HG02588 (cell line): ENCODE measurements around the gene NPAS3.

ENCODE experiments used
- ATAC-seq: cut with Tn5 transposase; IDR thresholded peaks from one replicate; pipeline ENCODE4 v1.9.1; 2021; ENCODE audit warnings: mild to moderate bottlenecking, moderate library complexity; ENCODE audit not compliant: unreplicated experiment

The NPAS3 gene

DNA sequence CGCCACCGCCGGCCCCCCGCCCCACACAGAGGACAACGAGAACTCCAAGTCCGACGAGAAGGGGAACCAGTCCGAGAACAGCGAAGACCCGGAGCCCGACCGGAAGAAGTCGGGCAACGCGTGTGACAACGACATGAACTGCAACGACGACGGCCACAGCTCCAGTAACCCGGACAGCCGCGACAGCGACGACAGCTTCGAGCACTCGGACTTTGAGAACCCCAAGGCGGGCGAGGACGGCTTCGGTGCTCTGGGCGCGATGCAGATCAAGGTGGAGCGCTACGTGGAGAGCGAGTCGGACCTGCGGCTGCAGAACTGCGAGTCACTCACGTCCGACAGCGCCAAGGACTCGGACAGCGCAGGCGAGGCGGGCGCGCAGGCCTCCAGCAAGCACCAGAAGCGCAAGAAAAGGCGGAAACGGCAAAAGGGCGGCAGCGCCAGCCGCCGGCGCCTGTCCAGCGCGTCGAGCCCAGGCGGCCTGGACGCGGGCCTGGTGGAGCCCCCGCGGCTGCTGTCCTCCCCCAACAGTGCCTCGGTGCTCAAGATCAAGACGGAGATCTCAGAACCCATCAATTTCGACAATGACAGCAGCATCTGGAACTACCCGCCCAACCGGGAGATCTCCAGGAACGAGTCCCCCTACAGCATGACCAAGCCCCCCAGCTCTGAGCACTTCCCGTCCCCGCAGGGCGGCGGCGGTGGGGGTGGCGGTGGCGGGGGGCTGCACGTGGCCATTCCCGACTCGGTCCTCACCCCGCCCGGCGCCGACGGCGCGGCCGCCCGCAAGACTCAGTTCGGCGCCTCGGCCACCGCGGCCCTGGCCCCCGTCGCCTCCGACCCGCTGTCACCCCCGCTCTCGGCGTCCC lies 861.3 kb downstream of the NPAS3 start:
- ATAC-seq = no peak

DNA sequence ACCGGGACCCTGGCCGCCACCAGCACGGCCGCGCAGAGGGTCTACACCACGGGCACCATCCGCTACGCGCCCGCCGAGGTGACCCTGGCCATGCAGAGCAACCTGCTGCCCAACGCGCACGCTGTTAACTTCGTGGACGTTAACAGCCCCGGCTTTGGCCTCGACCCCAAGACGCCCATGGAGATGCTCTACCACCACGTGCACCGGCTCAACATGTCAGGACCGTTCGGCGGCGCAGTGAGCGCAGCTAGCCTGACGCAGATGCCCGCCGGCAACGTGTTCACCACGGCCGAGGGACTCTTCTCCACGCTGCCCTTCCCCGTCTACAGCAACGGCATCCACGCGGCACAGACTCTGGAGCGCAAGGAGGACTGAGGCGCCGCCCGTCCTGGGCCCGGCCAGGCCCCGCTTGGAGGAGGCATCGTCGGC lies 862.1 kb downstream of the NPAS3 start:
- ATAC-seq = no peak

DNA sequence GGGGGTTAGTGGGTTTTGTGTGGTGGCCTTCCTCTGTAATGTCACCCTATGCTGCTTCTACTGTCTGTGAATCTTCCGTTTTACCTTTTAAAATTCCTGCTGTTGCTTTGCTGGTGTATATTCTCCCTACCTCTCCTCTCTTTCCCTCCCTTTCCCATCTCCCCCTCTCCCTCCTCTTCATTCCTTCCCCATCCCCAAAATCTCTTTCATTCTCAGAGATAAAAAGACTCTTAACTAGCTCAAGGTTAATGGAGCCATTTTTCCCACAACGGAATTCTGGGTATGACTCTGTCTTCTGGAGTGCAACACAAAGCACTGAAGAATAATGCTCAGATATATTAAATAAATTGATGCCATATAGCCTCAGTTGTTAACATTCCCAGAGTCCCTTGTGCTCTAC lies 864.1 kb downstream of the NPAS3 start:
- no peak for ATAC-seq

DNA sequence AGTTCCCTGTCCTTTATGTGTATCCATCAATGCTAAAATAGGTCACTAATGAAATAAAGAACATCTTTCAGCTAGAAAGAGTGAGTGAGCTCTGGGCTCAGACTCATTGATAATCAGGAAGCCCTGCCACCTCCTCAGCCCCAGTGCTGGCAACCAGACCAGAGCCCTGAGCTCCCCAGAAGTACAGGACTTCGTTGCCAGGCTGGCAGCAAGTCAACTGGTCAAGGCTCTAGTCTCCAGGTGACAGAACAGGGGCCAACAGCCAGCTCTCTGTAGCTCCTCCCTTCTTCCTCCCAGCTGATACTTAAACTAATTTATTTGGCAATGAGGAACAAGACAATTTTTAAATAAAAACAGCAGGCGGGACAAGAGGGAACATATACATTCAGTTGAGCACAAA lies 866.9 kb downstream of the NPAS3 start:
- no peak for ATAC-seq

DNA sequence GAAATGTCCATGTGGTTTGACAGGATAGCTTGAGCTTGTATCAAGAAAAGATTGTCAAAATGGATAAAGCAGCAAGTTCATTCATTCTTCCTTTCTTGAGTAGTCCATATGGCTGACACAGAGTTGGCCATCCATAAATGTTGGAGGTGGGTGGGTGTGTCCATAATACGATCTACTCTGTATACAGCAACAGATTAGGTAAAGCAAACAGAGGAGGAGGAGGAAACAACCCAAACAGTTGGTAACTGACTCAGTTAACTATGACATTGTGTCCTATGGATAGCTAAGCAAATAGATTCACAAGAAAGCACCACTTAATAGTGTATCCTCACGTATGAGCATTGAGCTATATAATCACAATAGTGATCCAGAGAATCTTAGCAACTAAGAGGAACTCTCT lies 868.2 kb downstream of the NPAS3 start:
- no peak for ATAC-seq

DNA sequence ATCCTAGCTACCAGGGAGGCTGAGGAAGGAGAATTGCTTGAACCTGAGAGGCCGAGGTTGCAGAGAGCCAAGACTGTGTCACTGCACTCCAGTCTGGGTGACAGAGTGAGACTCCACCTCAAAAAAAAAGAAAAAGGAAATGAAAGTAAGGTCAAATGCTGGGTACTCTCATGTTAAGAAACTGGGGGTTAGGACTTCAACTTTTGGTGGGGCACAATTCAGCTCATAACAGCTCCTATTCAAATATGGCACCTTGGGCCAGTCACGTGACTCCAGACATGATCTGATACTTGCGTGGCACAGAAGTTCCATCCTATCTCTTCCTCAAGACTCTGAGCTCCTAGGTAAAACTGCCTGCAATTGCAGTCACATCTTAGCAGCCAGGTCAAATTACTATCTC lies 869.5 kb downstream of the NPAS3 start:
- ATAC-seq = no peak

DNA sequence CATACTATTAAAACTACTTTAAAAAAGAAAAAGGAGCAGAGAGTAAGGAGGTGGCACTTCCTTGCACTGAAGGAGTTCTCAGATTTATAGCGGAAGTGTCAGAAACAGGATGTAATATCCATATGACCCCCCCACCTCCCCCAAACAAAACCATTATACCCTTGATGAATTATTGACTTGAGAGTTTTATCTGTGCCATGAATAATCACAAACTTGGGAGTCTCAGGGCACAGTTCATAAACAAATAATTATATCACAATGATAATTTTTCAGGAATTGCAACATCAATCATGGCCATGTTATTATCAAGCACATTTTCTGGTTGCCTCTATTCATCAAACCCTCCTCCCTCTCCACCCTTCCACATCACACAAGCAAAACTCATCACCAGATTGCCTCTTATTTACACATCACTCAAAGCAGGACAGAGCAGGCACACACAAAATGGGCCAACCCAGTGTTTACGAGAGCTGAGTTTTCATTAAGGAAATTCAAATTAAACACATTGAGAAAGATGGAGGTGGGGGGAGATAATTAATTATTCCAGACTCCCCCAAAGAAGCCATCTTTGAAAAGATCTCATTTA lies 870.8 kb downstream of the NPAS3 start:
- no peak for ATAC-seq

DNA sequence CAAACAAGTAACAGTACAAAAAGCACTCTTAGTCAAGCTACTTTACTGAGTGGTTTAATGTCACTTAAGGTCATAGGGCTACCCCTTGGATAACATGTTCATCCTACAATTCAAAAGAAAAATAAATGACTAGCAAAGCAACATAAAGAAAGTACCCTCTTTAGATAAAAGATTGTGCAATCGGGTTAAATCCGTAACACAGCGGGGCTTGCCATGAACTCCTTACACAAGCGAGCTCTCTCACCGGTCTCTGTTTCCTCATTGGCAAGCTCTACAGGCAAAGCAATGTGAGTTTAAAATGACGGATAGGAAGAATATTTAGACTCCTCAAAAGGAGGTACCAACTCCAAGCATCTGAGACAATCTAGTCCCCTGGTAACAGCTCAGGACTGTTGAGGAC lies 871.6 kb downstream of the NPAS3 start:
- no peak for ATAC-seq

DNA sequence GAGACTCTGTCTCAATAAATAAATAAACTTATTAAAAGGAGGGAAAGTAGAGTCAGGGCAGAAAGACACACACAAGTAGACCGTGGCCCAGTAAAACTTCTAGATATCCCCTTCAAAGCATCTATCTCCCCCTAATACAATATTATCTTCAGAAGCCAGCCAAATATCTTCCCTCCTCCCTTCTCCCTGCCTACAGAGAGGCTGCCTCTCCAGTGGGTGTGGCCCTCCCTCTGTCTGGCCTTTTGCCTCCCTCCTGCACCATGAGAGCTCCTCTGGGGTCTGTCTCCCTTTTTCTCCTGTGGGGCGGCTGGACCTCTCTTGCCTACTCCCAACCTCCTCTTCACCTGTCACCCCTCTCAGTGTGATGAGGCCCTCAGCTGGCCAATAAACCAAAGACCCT lies 873.0 kb downstream of the NPAS3 start:
- no peak for ATAC-seq

DNA sequence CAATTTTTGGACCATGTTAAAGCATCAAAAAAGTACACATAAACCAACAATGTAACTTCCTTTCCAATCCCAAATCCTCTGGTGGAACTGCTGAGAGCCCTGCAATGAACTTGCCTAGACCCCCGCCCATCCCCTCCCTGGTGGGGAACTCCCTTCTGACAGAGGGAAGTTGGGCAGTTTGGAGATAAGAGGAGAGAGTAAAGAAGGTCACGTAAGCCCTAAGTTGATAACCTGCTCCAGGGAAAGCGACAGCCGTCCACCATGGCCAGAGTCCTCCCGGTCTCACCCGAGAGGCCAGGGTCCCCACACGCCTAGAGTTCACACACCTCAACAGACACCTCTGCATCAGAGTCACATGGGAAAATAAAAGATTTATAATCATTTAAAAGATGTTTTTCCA lies 873.5 kb downstream of the NPAS3 start:
- ATAC-seq = no peak

DNA sequence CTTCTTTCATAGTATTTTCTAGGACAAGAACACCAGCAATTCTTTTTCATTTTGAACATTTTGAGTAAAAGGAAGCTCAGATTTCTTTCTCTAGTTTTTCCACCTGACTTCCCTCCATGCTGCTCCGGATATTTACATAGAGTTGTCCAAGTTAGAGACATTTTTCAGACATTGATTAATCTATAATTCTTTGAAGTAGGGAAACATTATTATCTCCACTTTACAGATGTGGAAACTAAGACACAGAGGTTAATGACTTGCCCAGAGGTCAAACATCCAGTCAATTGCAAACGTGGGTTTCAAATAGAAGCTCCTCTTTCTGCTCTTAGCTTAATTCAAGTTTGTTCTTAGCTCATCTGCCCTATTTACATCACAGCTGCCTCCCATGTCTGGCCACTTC lies 873.9 kb downstream of the NPAS3 start:
- no peak for ATAC-seq

DNA sequence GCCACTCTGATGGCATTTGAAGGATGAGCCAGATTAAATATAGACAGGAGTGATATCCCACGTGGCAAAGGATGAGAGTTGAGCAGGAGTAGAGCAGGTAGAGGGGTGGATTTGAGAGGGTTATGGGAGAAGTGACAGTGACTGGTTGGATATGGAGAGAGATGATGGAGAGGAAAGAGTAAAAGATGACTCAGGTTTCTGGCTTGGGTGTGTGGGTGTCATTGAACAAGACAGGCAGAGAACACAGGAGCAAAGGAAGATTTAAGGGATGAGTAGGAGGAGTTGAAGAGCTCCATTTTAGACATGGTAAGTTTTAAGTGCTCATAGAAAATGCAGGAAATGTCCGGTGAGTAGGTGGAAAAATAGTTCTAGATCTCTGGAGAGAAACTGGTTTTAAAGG lies 875.3 kb downstream of the NPAS3 start:
- ATAC-seq = no peak

DNA sequence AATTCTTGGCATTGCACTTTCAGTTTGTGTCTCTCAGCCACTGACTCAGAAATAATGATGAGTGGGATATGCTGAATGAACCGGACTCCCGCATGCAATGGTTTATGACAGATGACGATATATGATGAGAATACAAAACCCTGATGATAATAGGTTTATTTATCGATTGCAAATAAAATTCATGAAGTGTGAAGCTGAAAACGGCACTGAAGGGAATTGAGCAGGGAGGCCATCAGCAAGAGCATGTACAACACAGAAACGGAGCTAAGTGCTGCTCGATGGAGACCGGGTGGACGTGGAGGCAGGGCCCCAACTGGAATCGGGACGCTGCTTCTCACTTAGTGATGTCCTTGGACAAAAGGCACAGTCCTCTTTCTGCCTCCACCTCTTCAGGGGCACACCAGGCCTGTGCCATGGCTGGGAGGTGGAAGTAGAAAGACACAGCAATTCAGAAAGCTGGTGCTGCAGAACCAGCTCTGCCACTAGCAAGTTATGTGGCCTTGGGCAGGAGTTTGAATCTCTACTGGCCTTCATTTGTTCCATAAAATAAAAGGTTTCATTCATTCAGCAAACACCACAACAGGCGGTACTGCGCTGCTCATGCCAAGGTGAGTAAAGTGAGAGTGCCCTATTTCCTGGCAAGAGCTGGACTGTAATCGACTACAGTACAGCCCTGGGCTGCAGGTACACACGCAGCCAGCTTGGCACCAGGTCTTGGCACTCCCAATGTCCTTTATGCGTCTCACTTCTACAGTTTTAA lies 895.2 kb downstream of the NPAS3 start:
- no peak for ATAC-seq

DNA sequence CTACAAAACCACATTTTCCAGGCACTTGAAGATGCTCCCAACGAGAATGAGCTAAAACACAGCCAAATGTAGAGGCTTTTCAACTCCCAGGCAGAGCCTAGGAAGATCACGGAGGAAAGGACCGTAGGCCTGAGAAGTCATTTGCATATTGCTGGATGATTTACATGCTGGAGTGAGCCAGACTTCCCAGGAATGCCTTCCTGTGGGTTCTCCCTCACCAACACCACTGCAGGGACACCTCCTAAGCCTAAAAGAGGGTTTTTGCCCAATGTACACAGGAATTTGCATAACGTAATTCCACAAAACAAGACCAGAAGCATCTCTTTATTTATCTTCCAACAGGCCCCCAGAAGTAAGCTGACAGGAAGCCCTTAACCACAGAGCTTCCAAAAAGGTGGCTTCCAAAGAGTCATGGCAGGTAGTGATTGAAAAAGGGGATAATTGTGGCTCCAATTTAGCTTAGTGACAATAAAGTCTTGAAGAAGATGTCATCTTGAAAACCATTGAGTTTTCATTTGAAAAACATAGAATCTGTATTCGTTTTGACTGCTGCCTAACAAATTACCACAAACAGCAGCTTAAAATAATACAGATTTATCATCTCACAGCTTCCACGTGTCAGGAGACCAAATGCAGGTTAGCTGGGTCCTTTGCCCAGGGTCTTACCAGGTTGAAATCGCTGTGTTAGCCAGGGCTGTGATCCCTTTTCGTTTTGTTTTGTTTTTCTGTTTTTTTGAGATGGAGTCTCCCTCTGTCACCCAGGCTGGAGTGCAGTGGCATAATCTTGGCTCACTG lies 896.0 kb downstream of the NPAS3 start:
- ATAC-seq = no peak

DNA sequence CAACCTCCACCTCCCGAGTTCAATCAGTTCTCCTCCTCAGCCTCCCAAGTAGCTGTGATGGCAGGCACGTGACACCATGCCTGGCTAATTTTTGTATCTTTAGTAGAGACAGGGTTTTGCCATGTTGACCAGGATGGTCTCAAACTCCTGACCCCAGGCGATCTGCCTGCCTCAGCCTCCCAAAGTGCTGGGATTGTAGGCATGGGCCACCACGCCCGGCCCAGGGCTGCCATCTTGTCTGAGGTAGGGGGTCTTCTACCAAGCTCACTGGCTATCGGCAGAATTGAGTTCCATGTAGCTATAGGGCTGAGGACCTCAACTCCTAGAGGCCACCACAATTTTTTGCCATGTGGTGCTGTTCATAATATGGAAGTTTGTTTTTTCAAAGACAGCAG lies 896.6 kb downstream of the NPAS3 start:
- no peak for ATAC-seq

DNA sequence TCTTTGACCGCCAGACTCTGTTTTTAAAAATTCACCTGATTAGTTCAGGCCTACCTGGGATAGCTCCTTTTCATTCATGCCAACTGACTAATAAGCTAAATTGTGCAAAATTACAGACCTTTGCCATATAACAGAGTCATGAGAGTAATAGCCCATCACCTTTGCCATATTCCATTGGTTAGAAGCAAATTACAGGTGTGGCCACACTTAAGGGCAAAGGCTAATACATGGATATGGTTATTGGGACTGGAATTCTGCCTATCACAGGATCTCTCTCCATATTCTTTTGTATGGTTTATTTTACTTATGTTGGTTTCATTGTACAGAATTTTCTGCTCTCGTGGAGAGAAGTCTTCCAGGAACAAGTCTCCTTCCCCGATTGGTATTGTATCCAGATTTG lies 897.0 kb downstream of the NPAS3 start:
- no peak for ATAC-seq

DNA sequence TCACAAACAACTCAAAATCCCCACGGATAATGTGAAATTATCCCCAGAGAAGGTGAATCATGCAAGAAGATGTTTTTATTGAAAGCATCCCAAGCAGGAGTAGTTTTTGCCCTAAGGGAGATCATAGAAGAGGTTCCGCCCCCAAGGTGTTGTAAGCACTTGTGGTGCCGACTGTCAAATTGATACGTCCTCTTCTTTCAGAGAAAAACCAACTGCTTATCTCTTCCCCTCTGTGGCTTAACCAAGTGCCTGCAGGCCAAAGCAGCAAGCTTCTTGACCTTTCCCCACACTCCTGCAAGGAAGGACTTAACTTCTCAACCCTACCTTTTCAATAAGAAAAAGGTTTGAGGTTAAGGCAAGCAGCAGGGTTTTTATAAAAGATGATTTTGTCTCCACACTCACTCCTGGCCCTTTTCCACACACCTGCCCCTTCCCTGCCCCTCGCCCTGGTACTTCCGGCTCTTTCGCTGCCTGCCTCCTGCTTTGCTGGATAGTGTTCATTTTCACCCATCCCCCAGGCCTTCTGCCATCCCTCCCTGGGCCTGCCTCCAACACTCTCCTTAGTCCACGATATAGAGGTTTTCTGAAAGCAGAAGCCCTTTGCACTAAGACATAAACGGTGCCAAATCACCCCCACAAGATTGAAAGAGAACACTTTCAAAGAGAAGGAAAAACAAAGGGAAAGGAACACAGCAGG lies 897.7 kb downstream of the NPAS3 start:
- no peak for ATAC-seq

DNA sequence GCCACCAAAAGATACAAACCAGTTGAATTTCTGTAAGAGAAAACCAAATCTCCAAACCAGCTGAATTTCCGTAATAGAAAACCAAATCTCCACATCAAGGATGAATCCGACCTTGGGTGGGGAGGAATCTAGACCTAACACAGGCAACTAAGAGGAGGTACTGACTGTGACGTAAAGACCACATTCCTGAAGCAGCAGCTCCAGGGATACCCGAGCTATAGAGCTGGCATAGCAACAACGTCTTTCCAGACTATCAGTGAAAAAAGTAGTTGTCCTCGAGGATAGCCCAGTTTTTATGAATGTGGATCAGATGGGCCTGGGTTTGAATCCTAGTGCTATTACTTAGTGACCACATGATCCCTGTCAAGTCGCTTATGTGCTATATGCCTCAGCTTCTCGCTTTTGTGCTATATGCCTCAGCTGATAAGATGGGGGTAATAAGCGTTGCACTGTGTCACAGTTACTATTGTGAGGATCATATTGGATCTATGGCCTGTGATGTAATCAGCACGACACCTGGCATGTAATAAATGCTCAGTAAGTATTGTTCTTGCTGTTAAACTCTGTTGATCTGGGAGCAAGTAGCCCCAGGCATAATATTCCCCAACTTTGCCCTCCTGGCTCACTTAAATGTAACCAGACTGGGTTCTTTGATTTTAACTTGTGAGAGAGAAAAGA lies 898.4 kb downstream of the NPAS3 start:
- ATAC-seq = no peak

DNA sequence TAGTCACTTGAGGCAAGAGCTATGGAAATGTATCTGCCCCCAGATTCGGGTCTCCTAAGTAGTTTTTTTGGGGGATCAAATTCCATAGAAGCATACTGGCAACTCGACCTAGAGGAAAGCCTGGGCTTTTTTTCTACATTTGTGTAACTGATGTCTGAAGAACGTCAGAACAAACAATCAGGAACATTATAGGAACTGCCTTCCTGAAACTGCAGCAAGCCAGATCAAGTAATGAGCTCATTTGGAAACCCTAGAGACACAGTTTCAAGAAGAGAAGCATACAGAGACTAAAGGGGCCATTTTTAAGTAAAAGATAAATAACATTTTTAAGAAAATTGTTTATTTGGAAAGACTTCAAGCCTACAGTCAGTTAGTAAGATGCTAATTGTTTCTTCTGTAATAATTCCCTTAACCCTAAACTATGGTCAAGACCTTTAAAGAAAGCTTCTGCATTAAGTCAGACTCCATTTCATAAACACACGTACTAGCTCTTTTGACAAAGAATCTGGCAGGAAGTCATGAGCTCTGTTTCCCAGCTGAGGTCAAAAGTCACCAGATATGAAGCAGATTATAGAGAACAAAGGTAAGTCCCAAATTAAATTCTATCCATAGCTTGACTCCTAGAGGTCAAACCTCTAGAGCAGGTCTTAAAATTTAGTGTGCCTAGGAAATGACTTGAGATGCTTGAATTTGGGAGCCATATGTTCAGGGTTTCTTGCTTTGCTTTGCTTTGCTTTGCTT lies 899.4 kb downstream of the NPAS3 start:
- no peak for ATAC-seq
